HL-60 (cell line): Measurements from ENCODE around the gene SIN3B.

Source experiments
- DNase-seq, 2 experiments: peaks; one replicate each; pipeline ENCODE4 v3.0.0-alpha.2; 2010 to 2020; ENCODE audit warnings: low read depth in 1 of 2, low spot score in 1 of 2
- H3K27ac ChIP-seq: fragments of 250-450 bp; sonication (Bioruptor Pico); replicated peaks from 2 replicates; pipeline ENCODE4 v1.5.1; 2020; ENCODE audit warnings: mild to moderate bottlenecking, moderate library complexity
- H3K27me3 ChIP-seq: fragments of 250-450 bp; sonication (Bioruptor Pico); 2 replicates; pipeline ENCODE4 v1.5.1; 2021; ENCODE audit warnings: mild to moderate bottlenecking, moderate library complexity; ENCODE audit not compliant: insufficient read depth, poor library complexity, severe bottlenecking
- H3K4me3 ChIP-seq: replicated peaks from 2 replicates; pipeline ENCODE4 v1.5.1; 2011; ENCODE audit warnings: mild to moderate bottlenecking, control low read depth, low read length; ENCODE audit not compliant: insufficient read depth
- GABPA ChIP-seq: IDR thresholded peaks from 2 replicates; pipeline ENCODE4 v1.6.1; 2012; ENCODE audit warnings: low read depth
- POLR2AphosphoS5 ChIP-seq: IDR thresholded peaks from 2 replicates; pipeline ENCODE4 v1.6.1; 2012; ENCODE audit warnings: low read depth
- REST ChIP-seq: IDR thresholded peaks from 2 replicates; pipeline ENCODE4 v1.6.1; 2012; ENCODE audit warnings: low read depth; ENCODE audit not compliant: insufficient replicate concordance
- SPI1 ChIP-seq: IDR thresholded peaks from 2 replicates; pipeline ENCODE4 v1.6.1; 2012; ENCODE audit warnings: low read depth, mild to moderate bottlenecking, borderline replicate concordance
- TF ChIP-seq, protein P1 (sequence below): IDR thresholded peaks from one replicate; pipeline ENCODE4 v1.5.1; 2011; ENCODE audit warnings: low read length, control low read depth, inconsistent platforms; ENCODE audit not compliant: insufficient read depth

The SIN3B gene

GRCh38 chr19:16928916-16929315 lies 99.7 kb downstream of the SIN3B start:
- no peak for TF ChIP-seq GABPA
- TF ChIP-seq, protein P1, sequence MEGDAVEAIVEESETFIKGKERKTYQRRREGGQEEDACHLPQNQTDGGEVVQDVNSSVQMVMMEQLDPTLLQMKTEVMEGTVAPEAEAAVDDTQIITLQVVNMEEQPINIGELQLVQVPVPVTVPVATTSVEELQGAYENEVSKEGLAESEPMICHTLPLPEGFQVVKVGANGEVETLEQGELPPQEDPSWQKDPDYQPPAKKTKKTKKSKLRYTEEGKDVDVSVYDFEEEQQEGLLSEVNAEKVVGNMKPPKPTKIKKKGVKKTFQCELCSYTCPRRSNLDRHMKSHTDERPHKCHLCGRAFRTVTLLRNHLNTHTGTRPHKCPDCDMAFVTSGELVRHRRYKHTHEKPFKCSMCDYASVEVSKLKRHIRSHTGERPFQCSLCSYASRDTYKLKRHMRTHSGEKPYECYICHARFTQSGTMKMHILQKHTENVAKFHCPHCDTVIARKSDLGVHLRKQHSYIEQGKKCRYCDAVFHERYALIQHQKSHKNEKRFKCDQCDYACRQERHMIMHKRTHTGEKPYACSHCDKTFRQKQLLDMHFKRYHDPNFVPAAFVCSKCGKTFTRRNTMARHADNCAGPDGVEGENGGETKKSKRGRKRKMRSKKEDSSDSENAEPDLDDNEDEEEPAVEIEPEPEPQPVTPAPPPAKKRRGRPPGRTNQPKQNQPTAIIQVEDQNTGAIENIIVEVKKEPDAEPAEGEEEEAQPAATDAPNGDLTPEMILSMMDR: no peak
- no peak for TF ChIP-seq POLR2AphosphoS5
- TF ChIP-seq REST: no peak
- TF ChIP-seq SPI1: no peak
- Histone ChIP-seq H3K4me3 (no peak overlapping the region), H3K27me3 (no peaks in the 10 kb centered on the region), H3K27ac (no peak overlapping the region)
- DNase-seq: no peak
